T47D (cell line): ENCODE data around the gene EXD1.
"Not testable (repeated sequence)": the region's sequence is repeated elsewhere in the genome, so short reads cannot be mapped to it uniquely, and the experiment has no call there.

Experiments used
- DNase-seq, 2 experiments: peaks; one replicate each; pipeline versions ENCODE4 v3.0.0 to v3.0.0-alpha.2; 2011 to 2012; ENCODE audit warnings: low read depth in 1 of 2, low spot score in 1 of 2
- JUND ChIP-seq: IDR thresholded peaks from 2 replicates; pipeline ENCODE4 v1.6.1; 2012; ENCODE audit warnings: low read depth
- in situ Hi-C: cut with HindIII; loops from 2 replicates; pipeline ENCODE4 v1.10.0; 2016; ENCODE audit warnings: low sequenced_read_pairs, low pct_unique_long_range_greater_than_20kb

Gene EXD1

DNA sequence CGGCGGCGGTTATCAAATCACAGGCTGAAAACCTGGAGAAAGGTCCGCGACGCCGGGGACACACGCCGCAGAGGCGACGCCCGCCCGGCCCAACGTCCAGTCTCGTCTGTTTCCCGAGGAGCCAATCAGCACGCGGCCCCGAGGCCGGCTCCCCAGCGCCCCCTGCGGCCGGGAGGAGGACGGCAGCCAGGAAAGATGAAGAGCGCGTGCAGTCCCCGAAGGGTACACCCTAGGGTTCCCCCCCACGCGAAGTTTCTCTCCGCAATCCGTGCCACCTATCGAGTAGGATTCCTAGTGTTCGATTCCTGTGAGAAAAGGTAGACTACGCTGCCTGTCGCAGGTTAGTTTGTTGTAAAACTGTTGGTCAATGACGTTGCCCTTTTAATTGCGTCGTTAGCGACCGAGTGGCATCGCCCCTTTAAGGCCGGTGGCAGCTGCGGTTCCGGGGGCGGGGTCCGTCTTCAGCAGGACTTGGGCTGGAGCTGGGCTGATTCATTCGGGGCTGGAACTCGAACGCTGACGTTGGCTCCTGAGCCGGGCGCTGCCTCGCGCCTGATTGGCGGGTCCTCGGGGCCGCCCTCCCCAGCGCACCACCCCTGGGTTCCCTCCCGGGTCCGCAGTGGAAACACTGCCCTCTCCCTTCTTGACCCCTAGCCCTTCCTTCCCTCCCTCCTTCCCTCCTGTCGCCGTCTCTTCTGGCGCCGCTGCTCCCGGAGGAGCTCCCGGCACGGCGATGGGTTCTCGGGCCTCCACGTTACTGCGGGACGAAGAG is at the start of gene EXD1, which contains the start of gene CHP1:
Gene EXD1, minus strand, starts transcription at position 108 of the 772 bp plus-strand sequence. CDS start 4,182 bp downstream, outside the sequence.
Gene CHP1, plus strand, starts transcription at position 619 of the 772 bp plus-strand sequence. Its CDS starts 115 bp downstream, at position 734.
- in situ Hi-C loops, result no loop called here
- TF ChIP-seq JUND, result no peak
- peak; percentile 91 to 98 for DNase-seq

GRCh38 chr15:41279535-41280283 is 49.2 kb upstream of the EXD1 start:
- no peak for TF ChIP-seq JUND
- in situ Hi-C loops, result no loop called here
- no peak for DNase-seq

DNA sequence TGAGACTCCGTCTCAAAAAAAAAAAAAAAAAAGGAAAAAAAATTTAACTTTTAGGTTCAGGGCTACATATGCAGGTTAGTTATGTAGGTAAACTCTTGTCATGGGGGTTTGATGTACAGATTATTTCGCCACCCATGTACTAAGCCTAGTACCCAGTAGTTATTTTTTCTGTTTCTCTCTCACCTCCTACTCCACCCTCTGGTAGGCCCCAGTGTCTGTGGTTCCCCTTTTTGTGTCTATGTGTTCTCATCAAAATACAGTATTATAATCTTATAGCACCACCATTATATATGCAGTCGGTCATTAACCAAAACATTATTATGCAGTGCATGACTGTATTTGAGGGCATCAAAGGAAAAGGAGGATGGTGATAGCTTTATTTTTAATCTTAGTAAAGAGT is 47.8 kb upstream of the EXD1 start:
- in situ Hi-C loops, result no loop called here
- no peak for DNase-seq

DNA sequence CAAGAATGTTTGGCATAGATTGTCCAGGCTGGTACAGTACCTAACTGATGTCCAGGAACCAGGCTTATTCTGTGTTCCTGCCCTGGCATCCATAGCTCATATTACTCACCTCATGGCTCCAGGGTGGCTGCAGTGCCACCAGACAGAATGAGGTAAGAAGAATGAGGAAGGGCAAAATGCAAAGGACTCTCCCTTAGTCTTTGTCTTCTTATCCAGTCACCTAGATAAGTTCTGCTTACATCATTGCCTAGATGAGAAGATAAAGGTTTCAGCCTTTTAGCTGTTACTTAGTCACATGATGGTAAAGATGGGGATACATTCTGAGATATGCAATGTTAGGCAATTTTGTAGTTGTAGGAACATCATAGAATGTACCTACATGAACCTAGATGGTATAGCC is 46.3 kb upstream of the EXD1 start:
- no peak for DNase-seq
- in situ Hi-C loops, result no loop called here
- no peak for TF ChIP-seq JUND

More for the DNA sequence above, 47.8 kb upstream of the EXD1 start:
- TF ChIP-seq JUND, result no peak

- no peak for DNase-seq
- in situ Hi-C loops, result no loop called here
- no peak for TF ChIP-seq JUND
These were observed 39.3 kb upstream of the EXD1 start for GRCh38 chr15:41269887-41270286.

DNA sequence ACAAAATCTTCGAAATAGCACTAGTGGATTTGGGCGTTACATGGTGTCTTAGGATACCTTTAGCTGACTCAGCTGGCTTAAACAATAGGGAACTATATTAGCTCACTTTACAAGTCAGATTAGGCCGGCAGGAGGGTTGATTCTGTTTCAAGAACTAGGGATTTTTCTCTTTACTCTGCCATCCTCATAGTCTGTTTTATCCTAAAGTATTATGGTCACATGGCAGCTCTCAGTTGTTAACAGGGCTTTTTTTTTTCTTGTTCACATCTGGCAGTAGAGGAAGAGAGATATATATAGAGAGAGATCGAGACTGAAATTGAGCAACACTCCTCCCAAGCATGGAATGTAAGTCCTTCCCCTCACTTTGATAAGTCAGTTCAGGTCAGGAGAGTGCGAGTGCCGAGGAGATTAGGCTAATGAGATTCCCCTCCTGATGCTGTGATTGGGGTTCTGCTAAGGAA is 33.4 kb upstream of the EXD1 start:
- no peak for TF ChIP-seq JUND
- no peak for DNase-seq
- in situ Hi-C loops, result no loop called here

- DNase-seq, result no peak
- TF ChIP-seq JUND, result no peak
- in situ Hi-C loops, result no loop called here
These were observed 32.0 kb upstream of the EXD1 start for GRCh38 chr15:41262571-41262970.

GRCh38 chr15:41260924-41261323 is 30.4 kb upstream of the EXD1 start:
- DNase-seq, in situ Hi-C loops: not testable (repeated sequence)

GRCh38 chr15:41259546-41260189 is 29.1 kb upstream of the EXD1 start:
- no peak for DNase-seq
- no peak for TF ChIP-seq JUND
- in situ Hi-C loops, result no loop called here

GRCh38 chr15:41258750-41259471 is 28.4 kb upstream of the EXD1 start:
- in situ Hi-C loops, result no loop called here

GRCh38 chr15:41256577-41257038 is 26.1 kb upstream of the EXD1 start:
- DNase-seq, result no peak
- in situ Hi-C loops, result no loop called here
- no peak for TF ChIP-seq JUND

More at GRCh38 chr15:41258750-41259471, 28.4 kb upstream of the EXD1 start:
- no peak for TF ChIP-seq JUND
- peak in 1 of 2 experiments; percentile 34 for DNase-seq

- TF ChIP-seq JUND, result no peak
- no peak for DNase-seq
- in situ Hi-C loops, result no loop called here
These were observed 25.5 kb upstream of the EXD1 start for GRCh38 chr15:41256103-41256502.
